ENCODE results near the gene HOXA3. TPM values are rescaled to one million over a fixed set of nuclear protein-coding genes. Genes with fewer than 3 reads are reported as not detected.

Gene HOXA3
- polyA plus RNA-seq, 1 of the 3 experiments (the other 2 are of a cell fraction) = 0.15 TPM

DNA sequence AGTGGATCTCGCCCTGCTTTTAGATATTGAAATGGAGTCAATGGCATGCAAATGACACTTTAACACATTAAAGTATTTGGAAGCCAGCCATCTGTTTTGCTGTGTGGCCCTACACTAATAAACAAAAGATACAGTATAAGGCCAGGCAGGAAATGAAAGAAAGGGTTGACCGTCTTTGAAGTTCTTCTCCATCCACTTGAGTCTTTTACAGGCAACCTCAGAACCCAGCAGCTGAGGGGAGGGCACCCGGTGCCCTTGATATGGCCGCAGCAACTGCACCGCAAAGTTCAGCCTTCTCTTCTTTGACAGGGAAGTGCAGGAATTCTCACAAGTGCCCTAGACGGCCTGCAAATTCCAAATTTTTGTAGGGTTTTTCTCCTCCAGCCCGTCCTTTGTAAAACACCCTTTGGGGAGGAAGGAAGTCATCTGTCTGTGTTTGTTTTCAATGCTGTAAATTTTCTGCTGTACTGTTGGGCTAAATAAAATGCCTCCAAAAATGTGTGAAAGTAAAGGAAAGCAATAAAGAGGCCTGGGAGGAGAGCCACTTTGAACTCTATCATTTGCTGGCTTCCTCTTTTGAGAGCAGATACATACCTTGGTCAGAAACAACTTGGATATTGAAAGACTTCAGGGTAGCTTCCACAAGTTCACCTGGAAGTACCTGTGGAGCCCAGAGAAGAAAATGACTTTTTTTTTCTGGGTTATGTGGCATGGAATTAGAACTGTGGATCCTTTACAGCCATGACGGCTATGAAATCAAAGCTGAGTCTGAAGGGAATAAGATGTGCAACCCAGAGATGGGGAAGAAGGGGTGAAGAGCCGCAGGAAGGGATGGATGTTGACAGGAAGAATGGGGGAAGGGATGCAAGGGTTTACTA is 60.2 kb downstream of the HOXA3 start (continued):
- TF ChIP-seq, protein P1, sequence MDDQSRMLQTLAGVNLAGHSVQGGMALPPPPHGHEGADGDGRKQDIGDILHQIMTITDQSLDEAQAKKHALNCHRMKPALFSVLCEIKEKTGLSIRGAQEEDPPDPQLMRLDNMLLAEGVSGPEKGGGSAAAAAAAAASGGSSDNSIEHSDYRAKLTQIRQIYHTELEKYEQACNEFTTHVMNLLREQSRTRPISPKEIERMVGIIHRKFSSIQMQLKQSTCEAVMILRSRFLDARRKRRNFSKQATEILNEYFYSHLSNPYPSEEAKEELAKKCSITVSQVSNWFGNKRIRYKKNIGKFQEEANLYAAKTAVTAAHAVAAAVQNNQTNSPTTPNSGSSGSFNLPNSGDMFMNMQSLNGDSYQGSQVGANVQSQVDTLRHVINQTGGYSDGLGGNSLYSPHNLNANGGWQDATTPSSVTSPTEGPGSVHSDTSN (IDR thresholded peaks at IDR 0.05) = no peak

DNA sequence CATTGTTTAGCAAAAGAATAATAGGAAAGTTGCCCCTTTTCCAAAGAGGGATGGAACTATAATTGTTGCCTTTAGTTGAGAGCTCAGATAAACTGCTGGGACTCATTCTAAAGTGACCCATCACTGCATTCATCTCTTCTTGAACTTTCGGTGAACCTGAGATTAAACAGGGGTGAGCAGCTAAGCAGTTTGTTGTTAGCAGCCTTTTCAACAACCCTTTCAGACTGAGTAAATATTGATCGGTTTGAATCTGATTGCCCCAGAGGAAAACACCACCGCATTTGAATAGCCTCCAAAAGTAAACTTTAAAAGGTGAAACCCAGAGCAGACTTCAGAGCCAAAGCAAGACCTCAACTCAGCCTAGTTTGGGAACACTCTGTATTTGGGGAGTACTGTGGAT is 61.3 kb downstream of the HOXA3 start:
- no peaks in the 10 kb centered on the region; a peak in 1 of 4 replicates for H3K4me1 ChIP-seq (ENCODE audit: control insufficient read depth in 1 of 2, insufficient read depth in 2 of 2, low read depth in 1 of 2, low read length in 1 of 2)
- no peaks in the 10 kb centered on the region for H3F3A ChIP-seq (replicated peaks; ENCODE audit: insufficient read depth)
- ChIA-PET POLR2A (no interaction called here), CTCF (interaction anchor here (0.5 to 1.4 kb wide), 2 partner anchors 10 to 980 kb away, joined by 3 read pairs; no protein-coding TSS in a partner anchor)
- no peak overlapping the region for H3K9ac ChIP-seq
- no peaks in the 10 kb centered on the region for H3K9me2 ChIP-seq
- H3K27me3 ChIP-seq (ENCODE audit: insufficient read depth) = peaks cover 88% of the 10 kb centered on the region
- TF ChIP-seq POLR2AphosphoS5 (IDR thresholded peaks at IDR 0.05; ENCODE audit: low read depth, low read length) = no peak
- TF ChIP-seq SIN3A (IDR thresholded peaks at IDR 0.05; ENCODE audit: borderline replicate concordance, low read depth, low read length) = no peak
- no peak for TF ChIP-seq RFX5 (IDR thresholded peaks at IDR 0.05; ENCODE audit: low read length)
- no peak for TF ChIP-seq RCOR1 (IDR thresholded peaks at IDR 0.05; ENCODE audit: low read length)
- no peak for TF ChIP-seq EZH2phosphoT487 (IDR thresholded peaks at IDR 0.05; ENCODE audit: borderline replicate concordance, low read depth)
- no peak overlapping the region for H2AFZ ChIP-seq (ENCODE audit: low read depth)
- H3K36me3 ChIP-seq (replicated peaks in 1 of 2; ENCODE audit: control insufficient read depth in 1 of 2, insufficient read depth in 2 of 2, low read length in 1 of 2) = no peaks in the 10 kb centered on the region
- H3K4me3 ChIP-seq (ENCODE audit: low read depth in 2 of 2, low read length in 1 of 2) = no peak overlapping the region
- no peak overlapping the region for H3K4me2 ChIP-seq
- 2% methylated on average over 3 of the region's 3 CpGs for WGBS (ENCODE audit: low lambda C conversion rate)
- H3K79me2 ChIP-seq (ENCODE audit: insufficient read depth) = no peaks in the 10 kb centered on the region
- no peaks in the 10 kb centered on the region for H4K20me1 ChIP-seq (ENCODE audit: insufficient read depth)
- no peak for DNase-seq
- H3K9me3 ChIP-seq = no peaks in the 10 kb centered on the region
- H3K27ac ChIP-seq (ENCODE audit: low read depth in 2 of 2, low read length in 1 of 2) = no peak overlapping the region

DNA sequence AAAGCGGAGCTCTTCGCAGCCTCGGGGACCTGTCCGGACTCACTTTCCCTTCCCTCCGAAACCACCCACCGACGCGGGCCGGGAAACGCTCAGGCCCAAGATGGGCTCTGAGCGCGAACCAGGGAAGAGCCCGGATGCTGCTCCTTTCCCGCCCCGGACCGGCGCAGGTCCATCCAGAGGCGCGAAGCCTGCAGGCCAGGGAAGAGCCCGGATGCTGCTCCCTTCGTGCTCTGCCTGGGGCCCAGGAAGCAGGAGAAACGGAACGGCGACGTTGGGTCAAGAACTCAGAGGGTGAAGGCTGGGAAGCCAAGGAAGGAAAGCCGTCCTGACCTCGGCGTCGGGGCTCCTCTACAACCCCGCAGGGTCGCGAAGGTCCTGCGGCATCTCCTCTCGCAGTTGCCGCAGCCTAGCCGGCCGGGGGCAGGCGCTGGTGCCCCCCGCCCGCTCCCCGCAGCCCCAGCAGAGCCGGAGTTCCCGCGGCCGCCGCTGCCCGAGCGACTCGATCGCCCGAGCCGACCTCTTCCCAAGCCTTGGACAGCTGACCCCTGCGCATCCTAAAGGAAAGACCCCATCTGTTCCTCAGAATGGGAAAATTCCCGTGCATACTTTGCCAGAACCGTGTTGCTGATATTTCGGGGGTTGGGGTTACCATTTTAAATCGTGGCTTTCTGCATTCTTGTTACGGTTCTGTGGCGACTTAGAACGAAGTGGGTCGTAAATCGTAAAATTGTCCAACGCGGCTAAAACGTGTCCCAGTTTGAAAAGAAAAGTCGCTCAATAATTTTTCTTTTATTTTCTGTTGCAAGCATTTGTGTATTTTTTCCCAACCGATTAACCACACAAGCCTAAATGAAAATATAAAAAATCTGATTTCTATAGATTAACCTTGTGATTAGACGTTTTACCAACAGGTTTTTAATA is 64.1 kb downstream of the HOXA3 start:
- 22% methylated on average over 37 of the region's 68 CpGs for WGBS (ENCODE audit: low lambda C conversion rate)
- Histone ChIP-seq H3K27ac (ENCODE audit: low read depth in 2 of 2, low read length in 1 of 2) (no peak overlapping the region), H3K4me3 (ENCODE audit: low read depth in 2 of 2, low read length in 1 of 2) (no peak overlapping the region; a peak in 1 of 4 replicates), H3K9me3 (no peaks in the 10 kb centered on the region), H3K9me2 (0 out of 2 replicates have a peak, but pooled peaks cover 3% of the 10 kb centered on the region), H4K20me1 (ENCODE audit: insufficient read depth) (no peaks in the 10 kb centered on the region), H3K4me1 (ENCODE audit: control insufficient read depth in 1 of 2, insufficient read depth in 2 of 2, low read depth in 1 of 2, low read length in 1 of 2) (no peaks in the 10 kb centered on the region), H3K79me2 (ENCODE audit: insufficient read depth) (no peaks in the 10 kb centered on the region), H2AFZ (ENCODE audit: low read depth) (no peak overlapping the region), H3F3A (replicated peaks; ENCODE audit: insufficient read depth) (no peaks in the 10 kb centered on the region), H3K27me3 (ENCODE audit: insufficient read depth) (peaks cover 73% of the 10 kb centered on the region), H3K36me3 (replicated peaks in 1 of 2; ENCODE audit: control insufficient read depth in 1 of 2, insufficient read depth in 2 of 2, low read length in 1 of 2) (no peaks in the 10 kb centered on the region), H3K4me2 (no peak overlapping the region), H3K9ac (no peak overlapping the region)
- ChIA-PET CTCF (interaction anchor here (0.9 to 1.1 kb wide), 2 partner anchors 8 to 68 kb away, joined by 3 read pairs; partner anchors contain the start of gene HOXA7), POLR2A (no interaction called here)
- TF ChIP-seq EZH2phosphoT487 (IDR thresholded peaks at IDR 0.05; ENCODE audit: borderline replicate concordance, low read depth) (no peak), SIN3A (IDR thresholded peaks at IDR 0.05; ENCODE audit: borderline replicate concordance, low read depth, low read length) (no peak), TCF12 (IDR thresholded peaks at IDR 0.05) (no peak), SMC3 (IDR thresholded peaks at IDR 0.05; ENCODE audit: low read depth, low read length) (no peak), CHD2 (IDR thresholded peaks at IDR 0.05; ENCODE audit: low read length, partially characterized antibody) (no peak), TEAD4 (IDR thresholded peaks at IDR 0.05; ENCODE audit: borderline replicate concordance, insufficient read depth) (no peak), GABPA (IDR thresholded peaks at IDR 0.05; ENCODE audit: low read depth) (no peak), GATA2 (CRISPR knock-in tag; IDR thresholded peaks at IDR 0.05) (no peak)
- TF ChIP-seq, protein P2, sequence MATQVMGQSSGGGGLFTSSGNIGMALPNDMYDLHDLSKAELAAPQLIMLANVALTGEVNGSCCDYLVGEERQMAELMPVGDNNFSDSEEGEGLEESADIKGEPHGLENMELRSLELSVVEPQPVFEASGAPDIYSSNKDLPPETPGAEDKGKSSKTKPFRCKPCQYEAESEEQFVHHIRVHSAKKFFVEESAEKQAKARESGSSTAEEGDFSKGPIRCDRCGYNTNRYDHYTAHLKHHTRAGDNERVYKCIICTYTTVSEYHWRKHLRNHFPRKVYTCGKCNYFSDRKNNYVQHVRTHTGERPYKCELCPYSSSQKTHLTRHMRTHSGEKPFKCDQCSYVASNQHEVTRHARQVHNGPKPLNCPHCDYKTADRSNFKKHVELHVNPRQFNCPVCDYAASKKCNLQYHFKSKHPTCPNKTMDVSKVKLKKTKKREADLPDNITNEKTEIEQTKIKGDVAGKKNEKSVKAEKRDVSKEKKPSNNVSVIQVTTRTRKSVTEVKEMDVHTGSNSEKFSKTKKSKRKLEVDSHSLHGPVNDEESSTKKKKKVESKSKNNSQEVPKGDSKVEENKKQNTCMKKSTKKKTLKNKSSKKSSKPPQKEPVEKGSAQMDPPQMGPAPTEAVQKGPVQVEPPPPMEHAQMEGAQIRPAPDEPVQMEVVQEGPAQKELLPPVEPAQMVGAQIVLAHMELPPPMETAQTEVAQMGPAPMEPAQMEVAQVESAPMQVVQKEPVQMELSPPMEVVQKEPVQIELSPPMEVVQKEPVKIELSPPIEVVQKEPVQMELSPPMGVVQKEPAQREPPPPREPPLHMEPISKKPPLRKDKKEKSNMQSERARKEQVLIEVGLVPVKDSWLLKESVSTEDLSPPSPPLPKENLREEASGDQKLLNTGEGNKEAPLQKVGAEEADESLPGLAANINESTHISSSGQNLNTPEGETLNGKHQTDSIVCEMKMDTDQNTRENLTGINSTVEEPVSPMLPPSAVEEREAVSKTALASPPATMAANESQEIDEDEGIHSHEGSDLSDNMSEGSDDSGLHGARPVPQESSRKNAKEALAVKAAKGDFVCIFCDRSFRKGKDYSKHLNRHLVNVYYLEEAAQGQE (IDR thresholded peaks at IDR 0.05; ENCODE audit: low read depth, low read length) = no peak
- peak; percentile 33 for DNase-seq
